Occipital lobe (tissue), 2 donors: ENCODE measurements around the gene TBC1D14. TPM values are rescaled to one million over a fixed set of nuclear protein-coding genes. Genes with fewer than 3 reads are reported as not detected.

ENCODE experiments used
- DNase-seq: peaks from one replicate; lab custom pipeline; 2025; lab: John Stamatoyannopoulos, UW
- total RNA-seq: library from RNA; depleted of rRNA; stranded (reverse); fragments of >200 nt; gene quantifications from one replicate; pipeline ENCODE4 v1.2.3, GENCODE V29; 2014

Gene TBC1D14
- total RNA-seq, 1 donor from 2014 or later, result 213 TPM

DNA sequence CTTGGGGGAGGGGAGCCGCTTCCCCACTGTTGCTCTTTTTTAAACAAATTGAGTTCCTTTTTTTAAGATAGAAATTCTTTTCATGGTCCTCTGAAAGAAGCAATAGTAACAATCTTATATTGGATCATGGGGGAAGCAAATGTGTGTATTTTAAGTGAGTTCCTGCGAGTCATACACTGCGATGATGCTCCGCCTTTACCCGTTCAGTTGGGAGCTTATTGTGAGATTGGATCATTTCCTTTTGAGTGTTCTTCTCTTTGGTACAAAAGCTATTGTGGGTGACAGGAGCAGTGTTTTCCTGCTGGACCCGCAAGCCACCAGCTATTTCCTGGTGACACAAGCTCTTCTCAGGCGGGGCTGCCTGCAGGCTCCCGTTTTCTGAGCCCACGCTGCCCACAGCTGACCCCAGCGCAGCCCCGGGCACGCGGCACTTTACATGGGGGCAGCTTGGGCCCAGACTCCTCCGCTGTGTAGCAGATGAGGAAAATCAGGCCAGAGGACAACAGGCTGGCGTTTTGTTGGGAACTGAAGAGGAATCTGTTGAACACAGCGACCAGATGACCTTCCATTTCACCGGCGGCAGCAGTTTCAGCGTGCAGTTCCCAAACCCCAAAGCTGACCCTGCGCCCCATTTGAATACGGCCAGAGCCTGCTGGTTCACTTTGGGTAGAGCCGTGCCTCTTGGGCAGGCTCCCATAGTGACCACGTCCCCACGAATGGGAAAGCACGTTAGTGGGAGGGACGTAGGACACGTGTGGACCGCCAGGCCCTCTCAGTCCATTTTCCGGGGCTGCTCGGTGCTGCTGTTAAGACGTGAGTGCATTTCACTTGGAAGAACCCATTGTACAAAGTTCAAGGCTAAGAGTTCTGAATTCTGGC is 145.7 kb downstream of the TBC1D14 start:
- DNase-seq, result no peak

DNA sequence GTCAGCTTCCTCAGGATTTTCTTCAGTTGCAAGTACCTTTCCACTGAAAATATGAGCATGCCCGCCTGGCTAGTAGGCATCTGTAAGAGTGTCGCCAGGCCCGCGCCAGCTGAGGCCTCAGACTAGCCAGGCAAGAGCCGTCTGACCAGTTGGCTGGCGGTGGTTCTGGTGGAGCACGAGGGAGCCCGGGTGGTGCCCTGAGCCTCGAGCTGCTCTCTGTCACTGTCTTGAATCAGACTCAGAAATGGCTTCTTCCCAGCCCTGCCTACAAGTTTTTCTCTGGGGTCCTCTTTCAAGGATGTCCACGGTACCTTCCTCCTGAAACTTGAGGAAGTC is 146.3 kb downstream of the TBC1D14 start:
- DNase-seq, result no peak

DNA sequence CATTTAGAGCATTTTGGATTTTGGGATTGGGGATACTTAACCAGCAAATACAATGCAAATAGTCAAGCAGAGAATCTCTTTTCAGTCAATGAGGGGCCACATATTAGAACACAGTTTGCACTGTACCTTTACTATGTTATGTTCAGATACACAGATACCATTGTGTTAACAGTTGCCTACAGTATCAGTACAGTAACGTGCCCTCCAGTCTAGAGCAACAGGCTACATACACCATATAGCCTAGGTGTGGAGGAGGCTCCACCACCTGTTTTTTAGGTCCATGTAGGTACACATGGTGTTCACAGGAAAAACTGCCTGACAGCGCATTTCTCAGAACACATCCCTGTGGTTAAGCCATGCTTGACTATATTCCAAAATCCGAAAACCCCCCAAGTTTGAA is 149.2 kb downstream of the TBC1D14 start:
- DNase-seq, result no peak

DNA sequence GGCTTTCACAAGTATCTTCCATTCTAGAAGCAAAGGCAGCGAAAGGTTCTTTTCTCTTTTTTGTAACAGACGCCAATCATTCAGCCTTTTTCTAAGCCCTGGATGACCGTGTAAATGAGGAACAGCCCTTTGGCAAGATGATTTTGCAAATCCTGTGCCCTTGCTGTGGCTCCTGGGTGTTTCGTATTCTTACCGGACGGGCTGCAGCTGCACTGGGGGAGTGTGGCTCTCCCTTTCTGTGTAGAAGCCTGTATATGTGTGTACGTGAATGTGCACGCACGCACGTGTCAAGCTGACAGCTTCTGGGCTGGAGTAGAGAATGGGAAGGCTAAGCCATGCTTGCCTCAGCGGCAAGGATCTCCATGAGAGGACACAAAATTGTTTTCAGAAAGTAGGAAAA is 150.0 kb downstream of the TBC1D14 start:
- DNase-seq, result no peak

DNA sequence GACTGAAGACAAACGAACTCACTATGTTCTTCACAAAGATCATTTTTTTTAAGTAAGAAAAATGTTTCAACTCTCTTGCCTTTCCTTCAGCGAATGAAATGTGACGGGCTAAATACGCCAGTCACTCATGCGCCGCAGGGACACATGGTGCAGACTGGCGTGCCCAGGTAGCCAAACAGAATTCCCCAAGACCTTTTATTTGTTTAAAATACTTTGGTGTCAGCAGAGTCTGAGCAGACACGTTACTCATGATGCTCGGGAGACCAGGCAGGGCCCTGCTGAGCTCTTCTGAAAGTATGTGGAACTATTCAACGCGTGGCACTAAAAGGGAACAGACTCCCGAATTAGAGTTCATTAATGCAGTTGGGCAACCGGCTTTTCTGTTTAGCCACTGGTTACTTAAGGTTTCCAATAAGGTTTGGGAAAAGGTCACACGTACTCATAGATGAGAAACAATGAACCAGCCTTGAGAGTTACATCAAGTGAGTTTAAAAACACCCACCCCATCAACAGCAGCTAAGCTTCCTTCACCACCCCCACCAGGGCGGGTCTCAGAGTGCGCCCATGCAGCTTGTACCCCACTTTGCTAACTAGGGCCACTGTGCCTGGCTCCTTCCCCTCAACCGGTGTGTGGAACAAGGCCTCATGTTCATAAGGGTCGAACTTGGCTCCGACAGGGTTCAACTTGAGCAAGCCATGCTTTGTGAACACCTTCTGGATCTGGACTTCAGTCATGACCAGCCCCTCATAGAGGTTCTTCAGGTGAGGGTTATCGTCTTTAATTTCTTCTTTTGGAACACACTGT is 150.9 kb downstream of the TBC1D14 start:
- no peak for DNase-seq

DNA sequence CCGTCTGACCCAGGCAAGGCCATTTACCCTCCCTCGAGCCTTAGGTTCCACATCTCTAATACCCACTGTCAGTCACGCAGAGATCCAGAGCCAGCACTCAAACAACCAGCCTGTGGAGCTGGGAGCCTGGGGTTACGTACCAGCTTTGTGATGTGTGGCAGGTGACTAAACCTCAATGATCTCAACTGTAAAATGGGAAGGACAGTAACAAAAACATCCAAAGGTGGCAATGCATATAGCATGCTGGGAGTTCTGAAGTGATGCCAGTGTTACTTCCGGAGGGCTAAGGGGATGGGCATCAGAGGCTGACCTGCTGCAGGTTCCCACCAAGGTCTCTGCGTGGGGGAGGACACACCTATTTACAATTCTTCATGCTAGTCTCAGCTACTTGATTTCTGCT is 152.2 kb downstream of the TBC1D14 start:
- DNase-seq, result no peak

DNA sequence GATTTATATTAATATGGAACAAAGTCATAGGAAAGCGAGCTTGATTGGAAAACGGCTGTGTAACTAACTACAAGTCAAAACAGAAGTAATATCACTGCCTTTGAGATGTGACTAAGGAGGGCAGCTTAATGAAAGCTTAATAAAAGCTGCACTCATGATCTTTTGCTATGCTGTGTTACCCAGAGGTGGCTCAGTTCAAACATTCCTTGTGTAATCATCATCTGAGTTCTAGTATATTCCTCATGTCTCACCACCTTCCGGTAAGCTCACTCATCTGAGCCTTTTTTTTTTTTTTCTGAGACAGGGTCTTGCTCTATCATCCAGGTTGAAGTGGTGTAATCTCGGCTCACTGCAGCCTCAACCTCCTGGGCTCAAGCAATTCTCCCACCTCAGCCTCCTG is 153.2 kb downstream of the TBC1D14 start:
- no peak for DNase-seq

DNA sequence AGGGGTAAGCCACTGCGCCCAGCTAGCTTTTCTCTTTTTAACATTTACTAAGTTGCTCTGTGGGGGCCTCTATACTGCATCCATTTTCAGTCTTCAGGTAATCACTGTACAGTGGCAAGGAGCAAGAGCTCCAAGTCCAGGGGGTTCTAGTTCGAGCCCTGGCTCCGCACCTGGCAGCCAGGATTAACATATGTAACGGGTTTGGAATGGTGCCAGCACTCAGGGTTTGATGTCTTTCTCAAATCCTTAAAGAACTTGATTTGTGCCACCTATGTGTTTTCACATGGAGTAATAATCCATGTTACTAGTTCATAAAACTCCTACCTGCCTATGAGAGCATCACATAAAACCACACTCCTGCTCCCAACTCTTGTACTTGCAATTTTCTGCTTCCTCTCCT is 153.7 kb downstream of the TBC1D14 start:
- no peak for DNase-seq

DNA sequence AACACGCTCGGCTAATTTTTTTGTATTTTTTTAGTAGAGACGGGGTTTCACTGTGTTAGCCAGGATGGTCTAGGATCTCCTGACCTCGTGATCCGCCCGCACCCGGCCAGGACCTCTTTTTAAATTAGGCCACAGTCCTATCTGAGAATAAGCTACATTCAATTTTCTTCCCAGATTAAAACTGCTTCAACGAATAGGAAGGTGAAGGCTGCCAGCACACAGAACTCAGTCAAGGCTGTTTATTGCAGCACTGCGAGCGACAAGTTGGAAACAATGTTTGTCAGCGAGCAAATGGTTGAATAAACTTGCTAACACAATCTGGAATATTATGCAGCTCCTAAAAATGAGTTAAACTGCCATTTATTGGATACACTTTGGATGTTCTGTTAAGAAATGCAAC is 156.4 kb downstream of the TBC1D14 start:
- DNase-seq, result no peak

DNA sequence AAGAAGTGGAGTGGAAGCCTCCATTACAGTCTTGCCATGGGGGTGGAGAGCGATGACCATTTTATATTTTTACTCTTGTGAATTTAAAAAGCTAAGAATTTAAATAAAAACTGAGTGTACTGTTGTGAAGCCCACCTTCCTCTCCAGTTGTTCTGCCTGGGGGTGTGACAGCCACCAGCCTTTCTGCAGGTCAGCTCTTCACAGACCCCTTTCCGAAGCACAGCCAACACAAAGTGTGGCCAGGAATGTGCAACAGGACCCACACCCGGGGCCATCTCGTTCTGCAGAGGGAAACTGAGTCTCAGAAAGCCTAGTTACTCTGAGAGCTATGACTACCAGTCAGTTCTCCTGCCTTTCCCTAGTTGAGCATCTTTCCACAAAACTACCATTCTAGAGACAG is 156.9 kb downstream of the TBC1D14 start:
- DNase-seq, result no peak

DNA sequence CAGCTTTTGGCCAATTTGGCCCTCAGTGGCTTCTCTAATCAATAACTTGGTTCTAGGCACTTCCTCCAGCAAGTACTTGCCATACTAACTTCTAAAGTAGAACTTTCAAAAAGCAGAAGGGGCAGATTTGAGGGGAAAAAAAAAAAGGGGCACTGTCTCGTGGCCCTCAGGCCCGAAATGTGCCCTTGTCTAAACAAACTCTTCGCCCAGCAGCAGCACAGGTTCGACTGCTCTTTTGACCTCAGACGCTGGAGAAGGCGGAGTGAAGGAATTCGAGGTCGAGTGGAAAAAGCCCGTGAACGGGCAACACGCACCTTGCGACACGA is 157.5 kb downstream of the TBC1D14 start:
- no peak for DNase-seq

DNA sequence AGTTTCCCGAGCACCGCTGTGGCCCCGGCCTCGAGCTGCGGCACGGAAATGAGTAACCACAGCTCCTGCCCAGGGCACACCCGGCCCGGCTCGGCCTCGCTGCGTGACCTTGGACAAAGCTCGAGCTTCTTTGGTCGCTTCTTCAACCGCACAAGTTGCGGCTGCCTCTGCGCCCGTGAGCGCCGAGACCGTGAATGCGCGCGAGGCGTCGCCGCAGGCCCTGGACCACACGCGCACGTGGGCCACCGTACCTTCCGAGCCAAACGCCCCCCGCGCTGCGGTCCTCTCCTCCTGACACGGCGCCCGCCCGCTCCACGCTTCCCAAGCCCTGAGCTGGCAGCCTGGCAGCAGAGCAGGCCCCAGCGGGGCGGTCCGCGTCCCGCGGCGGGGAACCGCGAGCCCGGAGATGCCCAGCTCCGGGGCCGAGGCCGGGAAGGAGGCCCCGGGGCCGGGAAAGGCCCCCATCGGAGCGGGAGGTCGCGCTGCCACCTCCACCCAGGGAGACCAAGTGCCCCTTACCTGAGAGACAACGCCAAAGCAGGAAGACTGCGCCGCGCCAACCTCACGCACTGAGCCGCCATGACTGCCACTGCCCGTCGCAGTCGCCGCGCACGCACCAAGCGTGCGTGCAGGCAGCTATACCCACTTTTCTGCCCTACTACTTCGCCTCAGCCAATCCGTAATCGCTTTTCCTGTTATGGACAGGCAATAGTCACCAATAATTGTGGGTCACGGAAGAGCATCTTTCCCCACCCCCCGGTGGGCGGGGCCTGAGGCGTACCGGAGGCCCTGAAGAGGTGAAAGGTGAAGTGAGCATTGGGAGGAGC is 158.0 kb downstream of the TBC1D14 start, which contains the start of gene GRPEL1:
GRPEL1 (minus strand) TSS at position 613 of the 827 bp plus-strand sequence; CDS start at position 581, 32 bp downstream.
- peak; percentile 99 for DNase-seq

DNA sequence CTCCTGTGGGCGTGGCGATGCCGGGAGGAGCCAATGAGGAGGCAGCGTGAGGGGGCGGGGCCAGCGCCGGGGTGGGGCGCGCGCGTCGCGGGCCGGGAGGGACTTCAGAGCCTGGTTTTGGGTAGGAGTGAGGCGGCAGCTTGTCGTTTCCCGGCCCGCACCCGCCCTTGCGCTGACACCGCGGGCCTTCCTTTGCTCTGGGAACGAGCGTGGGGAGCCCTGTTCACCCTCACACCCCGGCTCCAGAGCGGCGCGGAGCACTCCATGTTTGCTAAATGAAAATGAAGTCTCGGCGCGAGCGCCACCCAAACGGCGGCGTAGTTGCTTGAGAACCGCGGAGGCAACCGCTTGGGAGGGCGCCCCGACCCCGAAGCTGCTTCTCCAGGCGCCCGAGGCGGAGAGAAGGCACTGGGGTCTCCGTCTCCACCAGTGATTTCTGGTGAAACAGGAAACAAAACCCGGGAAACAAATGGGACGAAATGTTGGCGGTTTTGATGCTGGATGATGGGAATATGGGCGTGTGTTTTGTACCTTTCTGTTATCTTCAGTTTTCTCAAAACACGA is 158.7 kb downstream of the TBC1D14 start:
- no peak for DNase-seq

DNA sequence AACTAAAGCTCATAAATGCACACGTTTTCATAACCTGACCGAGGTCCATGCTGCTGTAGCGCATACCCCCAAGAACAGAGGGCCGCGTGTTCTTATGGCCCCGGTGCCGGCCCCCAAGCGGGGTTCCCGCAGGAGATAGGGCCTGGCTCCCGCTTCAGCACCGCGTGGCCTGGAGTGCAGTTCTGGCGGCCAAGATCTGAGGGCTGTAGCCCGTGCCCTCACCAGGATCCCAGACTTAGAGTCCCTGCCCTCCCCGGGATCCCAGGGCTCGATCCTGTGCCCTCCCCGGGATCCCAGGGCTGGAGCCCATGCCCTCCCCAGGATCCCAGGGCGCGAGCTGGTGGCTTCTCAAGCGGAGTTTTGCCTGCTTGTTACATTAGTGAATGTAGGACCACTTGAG is 159.3 kb downstream of the TBC1D14 start:
- DNase-seq, result no peak

DNA sequence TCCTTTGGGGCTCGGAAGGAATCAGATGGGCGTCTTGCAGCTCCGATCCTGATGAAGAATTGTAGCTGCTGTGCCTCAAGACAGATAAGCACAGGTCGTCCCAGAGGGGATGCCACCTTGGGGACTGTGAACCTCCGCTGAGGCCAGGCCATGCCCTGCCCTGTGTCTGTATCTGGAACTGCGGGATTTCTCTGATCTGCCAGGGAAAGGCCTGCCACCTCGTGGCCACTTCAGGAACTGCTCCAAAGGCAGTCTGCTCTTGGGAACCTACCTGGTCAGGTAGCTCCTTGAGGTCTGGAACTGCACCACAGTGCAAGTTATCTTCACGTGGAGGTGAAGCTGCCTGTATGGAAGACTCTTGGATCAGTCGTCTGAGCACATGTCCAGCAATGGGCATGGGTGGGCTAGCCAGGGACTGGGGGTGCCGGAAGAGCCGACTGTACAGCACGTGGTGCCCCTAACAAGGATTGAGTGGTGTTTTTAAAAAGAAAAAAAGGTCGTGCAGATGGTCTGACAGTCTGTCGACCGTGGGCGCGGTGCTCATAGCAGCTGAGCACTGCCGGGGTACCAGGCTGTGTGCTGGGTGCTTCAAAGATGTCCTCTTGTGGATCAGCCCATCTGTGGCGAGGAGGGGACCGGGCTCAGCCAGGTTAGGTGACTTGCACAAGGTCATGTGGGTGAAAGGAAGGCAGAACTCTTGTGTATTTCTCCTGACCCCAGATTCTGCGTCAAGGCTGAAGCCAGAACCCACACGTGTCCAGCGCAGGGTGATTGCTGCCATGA is 161.3 kb downstream of the TBC1D14 start:
- peak; percentile 66 for DNase-seq

DNA sequence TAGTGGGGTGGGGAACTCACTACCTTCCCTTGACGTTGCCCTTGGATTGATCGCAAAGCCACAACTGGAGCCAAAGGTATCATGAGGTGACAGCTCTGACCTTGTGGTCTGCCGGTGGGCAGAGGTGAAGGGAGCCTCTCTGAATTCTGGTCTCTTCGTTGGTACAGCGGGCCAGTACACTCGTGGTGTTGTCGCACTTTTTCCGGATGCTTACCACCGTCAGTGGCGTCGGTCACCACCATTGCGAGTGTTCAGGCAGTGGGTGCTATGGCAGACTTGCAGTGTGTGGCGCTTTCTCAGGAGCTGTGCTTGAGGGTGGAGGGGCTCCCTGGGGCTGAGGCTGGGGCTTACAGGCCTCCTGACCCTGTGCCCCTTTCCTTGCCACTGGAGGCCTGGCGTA is 163.4 kb downstream of the TBC1D14 start:
- DNase-seq, result no peak

DNA sequence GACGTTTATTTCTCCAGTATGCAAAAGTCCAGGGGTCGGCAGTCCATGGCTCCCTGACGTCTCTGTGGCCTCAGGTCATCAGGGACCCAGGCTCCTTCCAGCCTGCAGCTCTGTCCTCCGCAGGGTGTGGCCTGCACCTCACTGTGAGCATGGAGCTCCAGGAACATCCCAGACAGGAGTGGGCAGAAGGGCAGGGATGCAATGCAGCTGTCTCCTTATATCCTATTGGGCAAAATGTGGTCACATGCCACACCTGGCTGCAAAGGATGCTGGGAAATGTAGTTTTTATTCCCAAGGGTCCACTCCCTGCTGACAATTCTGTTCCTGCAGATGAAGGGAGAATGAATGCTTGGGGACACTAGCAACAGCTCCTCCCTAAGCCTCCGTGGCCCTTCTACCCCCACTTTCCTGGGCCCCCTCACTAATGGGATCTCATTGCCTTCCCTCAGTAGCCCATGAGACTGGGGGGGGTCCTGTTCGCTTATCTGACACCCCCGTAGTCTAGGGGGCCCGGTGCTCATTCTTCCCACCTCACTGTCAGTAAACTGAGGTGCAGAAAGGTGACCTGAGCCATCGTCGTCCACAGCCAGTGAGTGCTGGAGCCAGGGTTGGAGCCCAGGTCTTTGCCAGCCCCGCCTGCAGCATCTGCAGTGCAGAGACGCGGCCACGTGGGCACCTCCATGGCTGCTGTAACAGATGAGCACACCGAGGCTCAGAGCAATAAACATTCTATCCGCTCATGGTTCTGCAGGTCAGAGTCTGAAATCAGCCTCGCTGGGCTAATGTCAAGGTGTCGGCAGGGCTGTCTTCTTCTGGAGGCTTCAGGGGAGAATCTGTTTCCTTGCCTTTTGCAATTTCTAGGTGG is 164.1 kb downstream of the TBC1D14 start:
- DNase-seq, result peak; percentile 11

DNA sequence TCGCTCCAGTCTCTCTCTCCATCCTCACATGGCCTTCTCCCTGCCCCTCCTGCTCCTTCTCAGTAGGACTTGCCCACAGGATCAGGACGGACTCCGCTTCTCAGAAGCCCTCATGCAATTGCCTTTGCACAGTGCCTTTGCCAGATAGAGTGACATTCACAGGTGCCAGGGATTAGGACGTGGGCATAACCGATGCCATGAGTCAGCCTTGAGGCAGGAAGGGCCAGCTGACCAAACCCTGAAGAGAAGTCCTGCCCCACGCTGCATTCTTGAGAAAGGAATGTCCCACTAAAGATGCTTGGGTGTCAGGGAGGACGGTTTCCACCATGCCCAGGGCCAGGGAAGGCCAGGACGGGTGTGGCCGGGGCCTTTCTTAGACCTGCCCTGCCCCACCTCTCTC is 164.8 kb downstream of the TBC1D14 start:
- no peak for DNase-seq

DNA sequence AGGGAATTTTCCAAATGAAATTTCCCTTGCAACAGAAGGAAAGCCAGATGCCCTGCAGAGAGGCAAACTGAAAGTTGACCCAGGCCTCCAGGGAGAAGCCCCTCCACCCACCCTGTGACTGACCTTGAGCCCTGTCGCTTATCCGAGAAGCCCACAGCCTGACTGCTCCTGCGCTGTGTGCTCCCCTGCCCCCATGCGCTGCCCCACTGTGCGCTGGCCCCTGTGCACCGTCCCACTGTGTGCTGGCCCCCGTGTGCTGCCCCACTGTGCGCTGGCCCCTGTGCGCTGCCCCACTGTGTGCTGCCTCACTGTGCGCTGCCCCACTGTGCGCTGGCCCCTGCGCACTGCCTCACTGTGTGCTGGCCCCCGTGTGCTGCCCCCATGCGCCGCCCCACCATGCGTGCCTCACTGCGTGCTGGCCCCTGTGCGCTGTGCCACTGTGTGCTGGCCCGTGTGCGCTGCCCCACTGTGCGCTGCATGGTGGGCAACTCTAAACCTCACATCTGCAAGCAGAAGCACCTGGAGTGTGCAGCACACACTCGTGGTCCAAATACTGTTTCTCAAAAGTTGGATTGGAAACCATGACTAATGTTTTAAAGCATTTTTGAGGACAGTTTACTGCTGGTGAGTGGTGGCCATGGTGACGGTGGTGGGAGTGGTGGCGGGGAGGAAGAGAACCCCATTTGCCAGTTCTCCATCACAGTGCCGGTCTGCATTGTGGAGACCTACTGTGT is 166.5 kb downstream of the TBC1D14 start:
- DNase-seq, result no peak
